H1 (cell line): Measurements from ENCODE around the gene ERO1A. TPM values are rescaled to one million over a fixed set of nuclear protein-coding genes. Genes with fewer than 3 reads are reported as not detected.

Experiments
- CTCF ChIA-PET: fragments of 300-600 bp; sonication (Branson Sonifier 250); formaldehyde crosslinking; loops from one replicate; lab custom pipeline; 2021; ENCODE audit not compliant: partially characterized antibody; lab: Charles Lee
- POLR2A ChIA-PET: fragments of 300-600 bp; sonication (Branson Sonifier 250); formaldehyde crosslinking; loops from one replicate; lab custom pipeline; 2021; ENCODE audit warnings: inconsistent platforms; ENCODE audit not compliant: partially characterized antibody; lab: Charles Lee
- DNase-seq, 2 experiments: peaks; one replicate each; pipeline versions ENCODE4 v3.0.0 to v3.0.0-alpha.2; 2010 to 2022; ENCODE audit warnings: low spot score in 2 of 2, low read depth in 1 of 2, mixed read lengths in 1 of 2
- FAIRE-seq: peaks from 2 replicates; lab custom pipeline; 2011; peaks lifted over from hg19 to GRCh38; lab: Jason Lieb, UNC
- H2AFZ ChIP-seq: 2 replicates; pipeline ENCODE4 v1.8.1; 2012; ENCODE audit warnings: low read length, inconsistent platforms
- H2AK5ac ChIP-seq: 2 replicates; pipeline ENCODE4 v1.6.1; 2013; ENCODE audit warnings: low read depth, low read length
- H2BK120ac ChIP-seq: replicated peaks from 2 replicates; pipeline ENCODE3; 2013; ENCODE audit warnings: low read depth, low read length, inconsistent platforms
- H2BK12ac ChIP-seq: 2 replicates; pipeline ENCODE4 v1.6.1; 2013; ENCODE audit warnings: low read depth, low read length
- H2BK15ac ChIP-seq: 2 replicates; pipeline ENCODE4 v1.6.1; 2013; ENCODE audit warnings: low read length
- H2BK20ac ChIP-seq: 2 replicates; pipeline ENCODE4 v1.6.1; 2013; ENCODE audit warnings: low read length
- H2BK5ac ChIP-seq: 2 replicates; pipeline ENCODE4 v1.6.1; 2013; ENCODE audit warnings: low read depth, low read length
- H3K14ac ChIP-seq: 2 replicates; pipeline ENCODE4 v1.6.1; 2013; ENCODE audit warnings: inconsistent platforms; ENCODE audit not compliant: insufficient read length
- H3K18ac ChIP-seq: 2 replicates; pipeline ENCODE4 v1.6.1; 2013; ENCODE audit warnings: low read length; ENCODE audit errors: extremely low read depth
- H3K23ac ChIP-seq: 2 replicates; pipeline ENCODE4 v1.6.1; 2013; ENCODE audit warnings: inconsistent platforms; ENCODE audit not compliant: insufficient read length
- H3K23me2 ChIP-seq: 2 replicates; pipeline ENCODE4 v1.6.1; 2013; ENCODE audit warnings: low read depth, low read length
- H3K27ac ChIP-seq: 2 replicates; pipeline ENCODE4 v1.6.1; 2011; ENCODE audit warnings: low read depth, low read length, inconsistent platforms
- H3K27me3 ChIP-seq, 4 experiments: replicated peaks in 1 of 4; 1 replicate in 1 of 4; 2 replicates in 3 of 4; pipeline versions ENCODE4 v1.6.1 to v1.8.1; 2011 to 2013; ENCODE audit warnings: low read length in 3 of 4, mild to moderate bottlenecking in 3 of 4, inconsistent platforms in 2 of 4, mixed read lengths in 2 of 4, moderate library complexity in 1 of 4; ENCODE audit not compliant: control insufficient read depth in 3 of 4, insufficient read depth in 3 of 4; ENCODE audit errors: extremely low read depth in 1 of 4
- H3K36me3 ChIP-seq, 4 experiments: 2 replicates each; pipeline versions ENCODE4 v1.6.1 to v1.8.1; 2011 to 2013; ENCODE audit warnings: mild to moderate bottlenecking in 4 of 4, low read length in 3 of 4, moderate library complexity in 2 of 4, control low read depth in 1 of 4, inconsistent platforms in 1 of 4; ENCODE audit not compliant: insufficient read depth in 4 of 4, control insufficient read depth in 2 of 4
- H3K4ac ChIP-seq: replicated peaks from 2 replicates; pipeline ENCODE3; 2013; ENCODE audit warnings: low read length, low read depth, mixed read lengths, inconsistent platforms; ENCODE audit not compliant: insufficient read length
- H3K4me1 ChIP-seq, 4 experiments: replicated peaks in 1 of 4; 1 replicate in 1 of 4; 2 replicates in 3 of 4; pipeline versions ENCODE4 v1.6.1 to v1.8.1; 2011 to 2013; ENCODE audit warnings: low read length in 3 of 4, inconsistent platforms in 2 of 4, mixed read lengths in 1 of 4; ENCODE audit not compliant: insufficient read depth in 4 of 4, control insufficient read depth in 3 of 4
- H3K4me2 ChIP-seq, 2 experiments: 2 replicates each; pipeline versions ENCODE4 v1.6.1 to v1.8.1; 2011 to 2013; ENCODE audit warnings: low read depth in 2 of 2, low read length in 2 of 2, control low read depth in 1 of 2, inconsistent platforms in 1 of 2, mild to moderate bottlenecking in 1 of 2; ENCODE audit not compliant: insufficient read depth in 1 of 2
- H3K4me3 ChIP-seq, 4 experiments: fragments of 200-600, 300-600 bp in 1 of 4; sonication (generic), shearing (Covaris generic), sonication (Bioruptor Twin) in 1 of 4; 2 replicates each; pipeline versions ENCODE4 v1.5.1 to v1.8.1; 2011 to 2016; ENCODE audit warnings: low read length in 4 of 4, low read depth in 3 of 4, control low read depth in 2 of 4, inconsistent platforms in 2 of 4, mild to moderate bottlenecking in 2 of 4, mixed read lengths in 1 of 4, moderate library complexity in 1 of 4; ENCODE audit not compliant: insufficient read depth in 2 of 4; ENCODE audit errors: extremely low read depth in 1 of 4
- H3K56ac ChIP-seq: replicated peaks from 2 replicates; pipeline ENCODE3; 2013; ENCODE audit warnings: low read depth, mild to moderate bottlenecking, mixed read lengths, low read length, inconsistent platforms; ENCODE audit not compliant: insufficient read length
- H3K79me1 ChIP-seq: 2 replicates; pipeline ENCODE4 v1.6.1; 2013; ENCODE audit warnings: low read depth, low read length, control low read depth
- H3K79me2 ChIP-seq, 2 experiments: 2 replicates each; pipeline versions ENCODE4 v1.6.1 to v1.8.1; 2012 to 2013; ENCODE audit warnings: low read length in 2 of 2, mild to moderate bottlenecking in 2 of 2, inconsistent platforms in 1 of 2; ENCODE audit not compliant: insufficient read depth in 2 of 2, control insufficient read depth in 1 of 2
- H3K9ac ChIP-seq, 4 experiments: replicated peaks in 1 of 4; 1 replicate in 1 of 4; 2 replicates in 3 of 4; pipeline versions ENCODE4 v1.6.1 to v1.8.1; 2011 to 2013; ENCODE audit warnings: low read depth in 3 of 4, low read length in 3 of 4, control low read depth in 2 of 4, mild to moderate bottlenecking in 2 of 4, moderate library complexity in 2 of 4, inconsistent platforms in 1 of 4; ENCODE audit errors: extremely low read depth in 1 of 4
- H3K9me3 ChIP-seq, 2 experiments: 2 replicates each; pipeline versions ENCODE4 v1.6.1 to v1.8.1; 2012 to 2013; ENCODE audit warnings: mild to moderate bottlenecking in 2 of 2, moderate library complexity in 2 of 2, control low read depth in 1 of 2, inconsistent platforms in 1 of 2, low read depth in 1 of 2, low read length in 1 of 2, mixed read lengths in 1 of 2; ENCODE audit not compliant: insufficient read depth in 2 of 2
- H4K20me1 ChIP-seq, 2 experiments: replicated peaks in 1 of 2; 2 replicates each; pipeline versions ENCODE3 to v1.8.1; 2011 to 2013; ENCODE audit warnings: inconsistent platforms in 2 of 2, low read length in 2 of 2, mild to moderate bottlenecking in 1 of 2; ENCODE audit not compliant: insufficient read depth in 2 of 2, control insufficient read depth in 1 of 2
- H4K5ac ChIP-seq: 2 replicates; pipeline ENCODE4 v1.6.1; 2013; ENCODE audit warnings: low read length, low read depth, mixed read lengths, inconsistent platforms; ENCODE audit not compliant: insufficient read length
- H4K8ac ChIP-seq: 2 replicates; pipeline ENCODE4 v1.8.0; 2013; ENCODE audit warnings: mild to moderate bottlenecking, moderate library complexity, low read length, inconsistent platforms; ENCODE audit not compliant: insufficient read depth; ENCODE audit errors: extremely low read depth
- H4K91ac ChIP-seq: replicated peaks from 2 replicates; pipeline ENCODE3; 2013; ENCODE audit warnings: low read length, mixed read lengths, inconsistent platforms; ENCODE audit not compliant: insufficient read length
- SUZ12 ChIP-seq: fragments of 200-600 bp; sonication (generic); IDR thresholded peaks from 2 replicates; pipeline ENCODE4 v1.6.1; 2012; ENCODE audit warnings: mild to moderate bottlenecking, inconsistent platforms, low read length, moderate library complexity, mixed read lengths
- WGBS, 2 experiments: shearing (Covaris generic) in 1 of 2; methylation state at CpG; one replicate each; pipeline versions ENCODE4 v1.1.6 to v1.1.7; 2013 to 2015; ENCODE audit warnings: low lambda C conversion rate in 2 of 2, mixed read lengths in 2 of 2, inconsistent platforms in 1 of 2, low coverage in 1 of 2, missing lambda C conversion rate in 1 of 2; ENCODE audit not compliant: insufficient replicate concordance in 2 of 2, insufficient coverage in 1 of 2, insufficient read length in 1 of 2; ENCODE audit errors: extremely low coverage in 1 of 2, missing lambda C conversion rate in 1 of 2; 5-methylcytosine and 5-hydroxymethylcytosine counted together
- polyA plus RNA-seq, 7 experiments: library from polyadenylated mRNA; depleted of rRNA in 3 of 7; stranded (reverse) in 5 of 7; unstranded in 2 of 7; fragments of >200 nt in 5 of 7; fragments of 200-250 nt in 2 of 7; gene quantifications; 1 replicate in 5 of 7; 2 replicates in 1 of 7; 4 replicates in 1 of 7; pipeline versions ENCODE4 v1.2.1 to v1.2.3, GENCODE V29; 2011 to 2013; ENCODE audit warnings: missing spikeins in 2 of 7, mixed read lengths in 2 of 7
- total RNA-seq: library from RNA; stranded (reverse); fragmentation: NEBNext Ultra II Directional; extraction: Animal tissue kit (Norgen Biotek cat#: 25700); gene quantifications from 2 replicates; pipeline ENCODE4 v1.2.1, GENCODE V29; 2021

ERO1A gene
- total and polyA plus RNA-seq, 2 of the 8 experiments (the other 6 are each of a cell fraction or from before 2014, with no cell fraction given) = 15.7 to 42.0 TPM

DNA sequence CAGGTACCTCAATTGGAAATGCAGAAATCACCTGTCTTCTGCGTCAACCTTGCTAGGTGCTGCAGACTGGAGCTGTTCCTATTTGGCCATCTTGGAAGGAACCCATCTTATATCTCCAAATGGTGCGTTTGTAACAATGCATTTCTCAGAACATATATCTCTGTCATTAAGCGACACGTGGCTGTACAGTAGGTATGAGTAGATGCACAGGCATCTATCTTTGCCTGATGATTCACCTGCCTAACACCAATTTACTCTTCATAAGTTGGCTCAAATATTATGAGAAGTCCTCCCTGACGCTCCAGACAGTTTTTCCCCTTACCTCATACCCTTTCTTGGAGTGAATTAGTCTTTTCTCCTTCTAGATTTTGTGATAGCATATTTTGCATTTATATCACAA is 98.5 kb downstream of the ERO1A start:
- Histone ChIP-seq H3K23me2 (no peaks in the 10 kb centered on the region), H3K4me1 (peaks cover 0 to 5% (median 0%) of the 10 kb centered on the region in 4 experiments; a peak in 4 of 7 replicates), H3K27ac (no peak overlapping the region), H3K9ac (no peak overlapping the region), H3K14ac (no peak overlapping the region), H2BK20ac (no peak overlapping the region), H3K4me2 (peak overlapping the region; percentile 1 to 41; a peak in 1 of 4 replicates), H3K79me2 (no peaks in the 10 kb centered on the region), H3K4me3 (no peak overlapping the region), H3K9me3 (no peaks in the 10 kb centered on the region; a peak in 1 of 4 replicates), H3K79me1 (no peaks in the 10 kb centered on the region), H4K5ac (no peak overlapping the region), H3K36me3 (no peaks in the 10 kb centered on the region), H3K27me3 (no peaks in the 10 kb centered on the region), H4K20me1 (no peaks in the 10 kb centered on the region), H2AFZ (no peak overlapping the region), H2BK12ac (no peak overlapping the region), H2BK15ac (no peak overlapping the region), H4K8ac (no peak overlapping the region), H3K56ac (no peak overlapping the region), H3K23ac (no peak overlapping the region), H2AK5ac (0 out of 2 replicates have a peak overlapping the region, but pooled peaks have one; percentile 13), H2BK5ac (no peak overlapping the region), H3K4ac (no peak overlapping the region), H3K18ac (no peak overlapping the region), H2BK120ac (no peak overlapping the region), H4K91ac (no peak overlapping the region)
- 81% methylated on average over 5 of the region's 5 CpGs; no CpG with 5 or more reads in 1 of the 2 experiments for WGBS, 2 experiments
- ChIA-PET CTCF (no interaction called here), POLR2A (no interaction called here)
- DNase-seq (no peak), FAIRE-seq (no peak)
- TF ChIP-seq SUZ12 = no peak
